HCT116 (cell line): ENCODE results near the gene FPR1. TPM values are rescaled to one million over a fixed set of nuclear protein-coding genes. Genes with fewer than 3 reads are reported as not detected.

Experiments used
- ATAC-seq: fragments of 200-7000 bp; cut with Tn5 transposase; 2 replicates; pipeline ENCODE4 v1.9.1; 2020; ENCODE audit warnings: mild to moderate bottlenecking, moderate library complexity
- BruUV-seq: library from RNA; stranded (reverse); fragments of 400-500 nt; replicated peaks from 2 replicates; lab custom pipeline; 2021; lab: Mats Ljungman, UMichigan
- CTCF ChIA-PET: fragments of 300-600 bp; sonication (Branson Sonifier 250); formaldehyde crosslinking; loops from one replicate; lab custom pipeline; 2021; ENCODE audit warnings: antibody characterized with exemption; lab: Charles Lee
- POLR2A ChIA-PET: fragments of 300-600, 350-600 bp; sonication (Branson Sonifier 250); formaldehyde crosslinking; loops from one replicate; lab custom pipeline; 2021; ENCODE audit warnings: antibody characterized with exemption; lab: Charles Lee
- RAD21 ChIA-PET, 2 experiments: fragments of 300-600 bp; sonication (Branson Sonifier 250); formaldehyde crosslinking; loops; one replicate each; lab custom pipeline; 2023; ENCODE audit warnings: low total read pairs in 2 of 2; ENCODE audit not compliant: uncharacterized antibody in 2 of 2, unreplicated experiment in 2 of 2, low non-redundant PET in 1 of 2; lab: Charles Lee
- DNase-seq: peaks from one replicate; pipeline ENCODE4 v3.0.0-alpha.2; 2010; ENCODE audit warnings: low read depth, low spot score
- H2AFZ ChIP-seq: fragments of 200-600 bp; shearing (Covaris generic), sonication (generic); 2 replicates; pipeline ENCODE4 v1.6.1; 2017; ENCODE audit warnings: low read depth, mixed run types, mixed read lengths, antibody characterized with exemption, low read length; ENCODE audit not compliant: poor library complexity, severe bottlenecking
- H3K27ac ChIP-seq: 2 replicates; pipeline ENCODE4 v1.5.1; 2012; ENCODE audit warnings: low read depth, low read length
- H3K27me3 ChIP-seq: fragments of 200-600 bp; sonication (generic); 2 replicates; pipeline ENCODE4 v1.6.1; 2016; ENCODE audit warnings: mixed run types, low read length, mixed read lengths; ENCODE audit not compliant: insufficient read depth
- H3K36me3 ChIP-seq, 2 experiments: fragments of 200-500 bp in 1 of 2; fragments of 200-600 bp in 1 of 2; sonication (Bioruptor generic) in 1 of 2; sonication (generic) in 1 of 2; 2 replicates each; pipeline versions ENCODE4 v1.5.1 to v1.6.1; 2014 to 2016; ENCODE audit warnings: low read length in 2 of 2, inconsistent platforms in 1 of 2, mixed read lengths in 1 of 2, mixed run types in 1 of 2; ENCODE audit not compliant: insufficient read depth in 2 of 2, control insufficient read depth in 1 of 2
- H3K4me1 ChIP-seq, 2 experiments: fragments of 200-600 bp in 1 of 2; sonication (generic) in 1 of 2; 2 replicates each; pipeline versions ENCODE4 v1.5.1 to v1.6.1; 2012 to 2017; ENCODE audit warnings: low read length in 2 of 2, inconsistent platforms in 1 of 2, mild to moderate bottlenecking in 1 of 2, mixed read lengths in 1 of 2, mixed run types in 1 of 2, moderate library complexity in 1 of 2; ENCODE audit not compliant: insufficient read depth in 2 of 2, control insufficient read depth in 1 of 2
- H3K4me2 ChIP-seq: fragments of 200-600 bp; sonication (generic); 2 replicates; pipeline ENCODE4 v1.6.1; 2017; ENCODE audit warnings: mixed run types, low read length, mixed read lengths
- H3K4me3 ChIP-seq, 2 experiments: fragments of 200-600 bp in 1 of 2; sonication (generic) in 1 of 2; replicated peaks in 1 of 2; 2 replicates each; pipeline ENCODE4 v1.5.1; 2011 to 2016; ENCODE audit warnings: low read length in 2 of 2, control low read depth in 1 of 2, low read depth in 1 of 2, mild to moderate bottlenecking in 1 of 2, mixed read lengths in 1 of 2, mixed run types in 1 of 2
- H3K79me2 ChIP-seq: fragments of 200-600 bp; sonication (generic); 2 replicates; pipeline ENCODE4 v1.6.1; 2017; ENCODE audit warnings: mild to moderate bottlenecking, mixed run types, low read length, moderate library complexity, mixed read lengths; ENCODE audit not compliant: insufficient read depth
- H3K9ac ChIP-seq: fragments of 200-600 bp; sonication (generic); 2 replicates; pipeline ENCODE4 v1.6.1; 2016; ENCODE audit warnings: low read length, mixed read lengths
- H3K9me2 ChIP-seq: fragments of 200-600 bp; sonication (generic), shearing (Covaris generic); 2 replicates; pipeline ENCODE4 v1.6.1; 2017; ENCODE audit warnings: mixed run types, mild to moderate bottlenecking, moderate library complexity; ENCODE audit not compliant: insufficient read depth
- H3K9me3 ChIP-seq, 2 experiments: fragments of 200-500 bp in 1 of 2; fragments of 200-600 bp in 1 of 2; sonication (Bioruptor generic) in 1 of 2; sonication (generic) in 1 of 2; 2 replicates each; pipeline ENCODE4 v1.6.1; 2014 to 2017; ENCODE audit warnings: low read length in 2 of 2, mixed read lengths in 2 of 2, inconsistent platforms in 1 of 2, low read depth in 1 of 2, mild to moderate bottlenecking in 1 of 2, mixed run types in 1 of 2, moderate library complexity in 1 of 2; ENCODE audit not compliant: control insufficient read depth in 1 of 2, insufficient read depth in 1 of 2
- H4K20me1 ChIP-seq: fragments of 200-600 bp; sonication (generic), shearing (Covaris generic); 2 replicates; pipeline ENCODE4 v1.6.1; 2017; ENCODE audit warnings: mixed run types, mild to moderate bottlenecking, moderate library complexity; ENCODE audit not compliant: insufficient read depth
- CBX3 ChIP-seq: IDR thresholded peaks from 2 replicates; pipeline ENCODE4 v1.6.1; 2012; ENCODE audit warnings: low read depth
- CTCF ChIP-seq, 3 experiments: fragments of 200-600 bp in 1 of 3; sonication (generic) in 1 of 3; IDR thresholded peaks in 2 of 3; conservative IDR thresholded peaks in 1 of 3; 2 replicates each; pipeline ENCODE4 v1.5.1; 2012 to 2017; ENCODE audit warnings: low read depth in 2 of 3, low read length in 2 of 3, antibody characterized with exemption in 1 of 3, borderline replicate concordance in 1 of 3, control low read depth in 1 of 3, mild to moderate bottlenecking in 1 of 3, mixed read lengths in 1 of 3, mixed run types in 1 of 3, moderate library complexity in 1 of 3; ENCODE audit not compliant: insufficient read depth in 1 of 3
- EGR1 ChIP-seq: IDR thresholded peaks from 2 replicates; pipeline ENCODE4 v1.6.1; 2012; ENCODE audit warnings: low read depth
- EZH2 ChIP-seq: fragments of 200-600 bp; sonication (generic); IDR thresholded peaks from 2 replicates; pipeline ENCODE4 v1.6.1; 2017; ENCODE audit warnings: antibody characterized with exemption, mixed run types
- EZH2phosphoT487 ChIP-seq: fragments of 200-600 bp; IDR thresholded peaks from 2 replicates; pipeline ENCODE4 v1.6.1; 2018; ENCODE audit warnings: antibody characterized with exemption, borderline replicate concordance
- FOSL1 ChIP-seq: IDR thresholded peaks from 2 replicates; pipeline ENCODE4 v1.6.1; 2012; ENCODE audit warnings: low read depth
- JUND ChIP-seq: IDR thresholded peaks from 2 replicates; pipeline ENCODE4 v1.6.1; 2012
- POLR2A ChIP-seq: IDR thresholded peaks from 2 replicates; pipeline ENCODE4 v1.7.0; 2011; ENCODE audit warnings: borderline replicate concordance; ENCODE audit not compliant: insufficient read depth, insufficient read length; ENCODE audit errors: extremely low read depth
- SIN3A ChIP-seq: IDR thresholded peaks from 2 replicates; pipeline ENCODE4 v1.6.1; 2012; ENCODE audit warnings: low read depth
- SP1 ChIP-seq: IDR thresholded peaks from 2 replicates; pipeline ENCODE4 v1.6.1; 2012; ENCODE audit warnings: low read depth
- TCF7L2 ChIP-seq: IDR thresholded peaks from 2 replicates; pipeline ENCODE4 v1.7.0; 2011; ENCODE audit warnings: borderline replicate concordance, inconsistent platforms; ENCODE audit not compliant: insufficient read depth, insufficient read length; ENCODE audit errors: extremely low read depth
- YY1 ChIP-seq: IDR thresholded peaks from 2 replicates; pipeline ENCODE4 v1.6.1; 2011; ENCODE audit warnings: low read length, low read depth, moderate library complexity, mild to moderate bottlenecking; ENCODE audit not compliant: insufficient replicate concordance; ENCODE audit errors: extremely low read depth
- ZFX ChIP-seq: fragments of 450-650 bp; IDR thresholded peaks from 2 replicates; pipeline ENCODE4 v1.6.1; 2017
- ZNF274 ChIP-seq: fragments of 200-500 bp; sonication (Bioruptor generic); IDR thresholded peaks from 2 replicates; pipeline ENCODE4 v1.6.1; 2014; ENCODE audit warnings: mild to moderate bottlenecking, low read depth, low read length, inconsistent platforms
- intact Hi-C: fragments of 100-400 bp; cut with micrococcal nuclease; formaldehyde crosslinking; loops from 2 replicates; pipeline ENCODE4 v1.10.0; 2022
- total RNA-seq: library from RNA; stranded (reverse); gene quantifications from one replicate; pipeline ENCODE4 v1.2.1, GENCODE V29; 2021; ENCODE audit not compliant: unreplicated experiment
- TF ChIP-seq, protein P1 (sequence below): IDR thresholded peaks from 2 replicates; pipeline ENCODE4 v1.6.1; 2012
- TF ChIP-seq, protein P2 (sequence below): IDR thresholded peaks from 2 replicates; pipeline ENCODE4 v1.6.1; 2011; ENCODE audit warnings: mild to moderate bottlenecking, low read length, moderate library complexity; ENCODE audit not compliant: insufficient replicate concordance; ENCODE audit errors: extremely low read depth
- TF ChIP-seq, protein P3 (sequence below): IDR thresholded peaks from 2 replicates; pipeline ENCODE4 v1.6.1; 2012; ENCODE audit warnings: low read depth
- TF ChIP-seq, protein P4 (sequence below): IDR thresholded peaks from 2 replicates; pipeline ENCODE4 v1.6.1; 2012

FPR1 gene
- total RNA-seq, 1 experiment from 2014 or later: not detected

DNA sequence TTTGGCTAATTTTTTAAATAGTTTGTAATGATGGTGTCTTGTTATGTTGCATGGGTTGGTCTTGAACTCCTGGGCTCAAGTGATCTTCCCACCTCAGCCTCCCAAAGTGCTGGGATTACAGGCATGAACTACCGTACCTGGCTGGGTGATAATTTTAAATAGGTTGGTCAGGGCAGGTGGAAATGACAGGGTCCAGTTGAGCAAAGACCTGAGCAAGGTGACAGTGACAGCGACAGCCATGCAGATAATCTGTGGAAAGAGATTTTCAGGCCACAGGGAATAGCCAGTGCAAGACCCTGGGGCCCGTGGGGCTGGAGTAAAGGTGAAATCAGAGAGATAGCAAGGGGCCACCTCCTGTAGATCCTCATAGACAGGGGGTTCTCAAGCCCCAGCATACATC is 55.1 kb downstream of the FPR1 start:
- intact Hi-C loops: no loop called here
- Histone ChIP-seq H3K27me3 (no peaks in the 10 kb centered on the region), H3K36me3 (peaks cover 12 to 17% of the 10 kb centered on the region in 2 experiments; a peak in 2 of 4 replicates), H3K4me2 (no peak overlapping the region), H3K4me1 (peaks cover 3 to 8% of the 10 kb centered on the region in 2 experiments; a peak in 2 of 4 replicates), H4K20me1 (no peaks in the 10 kb centered on the region), H2AFZ (no peak overlapping the region), H3K4me3 (no peak overlapping the region), H3K9me2 (no peaks in the 10 kb centered on the region), H3K9ac (no peak overlapping the region), H3K9me3 (no peaks in the 10 kb centered on the region), H3K27ac (no peak overlapping the region), H3K79me2 (peaks cover 22% of the 10 kb centered on the region)
- ATAC-seq: no peak
- no peak for DNase-seq
- ChIA-PET RAD21 (no interaction called here), POLR2A (no interaction called here), CTCF (no interaction called here)
- no TSS peak for BruUV-seq
- TF ChIP-seq EZH2phosphoT487 (no peak), POLR2A (no peak), ZFX (no peak), CBX3 (no peak), YY1 (no peak), SIN3A (no peak), CTCF (IDR thresholded peaks at IDR 0.05 in 2 of 3, conservative IDR thresholded peaks at IDR 0.05 in 1 of 3; ENCODE audit: borderline replicate concordance in 1 of 3, insufficient read depth in 1 of 3, low read depth in 2 of 3, low read length in 2 of 3) (no peak), FOSL1 (no peak), EGR1 (no peak), TCF7L2 (no peak), EZH2 (no peak), ZNF274 (no peak), SP1 (no peak), JUND (no peak)
- TF ChIP-seq, protein P1, sequence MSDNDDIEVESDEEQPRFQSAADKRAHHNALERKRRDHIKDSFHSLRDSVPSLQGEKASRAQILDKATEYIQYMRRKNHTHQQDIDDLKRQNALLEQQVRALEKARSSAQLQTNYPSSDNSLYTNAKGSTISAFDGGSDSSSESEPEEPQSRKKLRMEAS: no peak
- TF ChIP-seq, protein P2, sequence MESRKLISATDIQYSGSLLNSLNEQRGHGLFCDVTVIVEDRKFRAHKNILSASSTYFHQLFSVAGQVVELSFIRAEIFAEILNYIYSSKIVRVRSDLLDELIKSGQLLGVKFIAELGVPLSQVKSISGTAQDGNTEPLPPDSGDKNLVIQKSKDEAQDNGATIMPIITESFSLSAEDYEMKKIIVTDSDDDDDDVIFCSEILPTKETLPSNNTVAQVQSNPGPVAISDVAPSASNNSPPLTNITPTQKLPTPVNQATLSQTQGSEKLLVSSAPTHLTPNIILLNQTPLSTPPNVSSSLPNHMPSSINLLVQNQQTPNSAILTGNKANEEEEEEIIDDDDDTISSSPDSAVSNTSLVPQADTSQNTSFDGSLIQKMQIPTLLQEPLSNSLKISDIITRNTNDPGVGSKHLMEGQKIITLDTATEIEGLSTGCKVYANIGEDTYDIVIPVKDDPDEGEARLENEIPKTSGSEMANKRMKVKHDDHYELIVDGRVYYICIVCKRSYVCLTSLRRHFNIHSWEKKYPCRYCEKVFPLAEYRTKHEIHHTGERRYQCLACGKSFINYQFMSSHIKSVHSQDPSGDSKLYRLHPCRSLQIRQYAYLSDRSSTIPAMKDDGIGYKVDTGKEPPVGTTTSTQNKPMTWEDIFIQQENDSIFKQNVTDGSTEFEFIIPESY: no peak
- TF ChIP-seq, protein P3, sequence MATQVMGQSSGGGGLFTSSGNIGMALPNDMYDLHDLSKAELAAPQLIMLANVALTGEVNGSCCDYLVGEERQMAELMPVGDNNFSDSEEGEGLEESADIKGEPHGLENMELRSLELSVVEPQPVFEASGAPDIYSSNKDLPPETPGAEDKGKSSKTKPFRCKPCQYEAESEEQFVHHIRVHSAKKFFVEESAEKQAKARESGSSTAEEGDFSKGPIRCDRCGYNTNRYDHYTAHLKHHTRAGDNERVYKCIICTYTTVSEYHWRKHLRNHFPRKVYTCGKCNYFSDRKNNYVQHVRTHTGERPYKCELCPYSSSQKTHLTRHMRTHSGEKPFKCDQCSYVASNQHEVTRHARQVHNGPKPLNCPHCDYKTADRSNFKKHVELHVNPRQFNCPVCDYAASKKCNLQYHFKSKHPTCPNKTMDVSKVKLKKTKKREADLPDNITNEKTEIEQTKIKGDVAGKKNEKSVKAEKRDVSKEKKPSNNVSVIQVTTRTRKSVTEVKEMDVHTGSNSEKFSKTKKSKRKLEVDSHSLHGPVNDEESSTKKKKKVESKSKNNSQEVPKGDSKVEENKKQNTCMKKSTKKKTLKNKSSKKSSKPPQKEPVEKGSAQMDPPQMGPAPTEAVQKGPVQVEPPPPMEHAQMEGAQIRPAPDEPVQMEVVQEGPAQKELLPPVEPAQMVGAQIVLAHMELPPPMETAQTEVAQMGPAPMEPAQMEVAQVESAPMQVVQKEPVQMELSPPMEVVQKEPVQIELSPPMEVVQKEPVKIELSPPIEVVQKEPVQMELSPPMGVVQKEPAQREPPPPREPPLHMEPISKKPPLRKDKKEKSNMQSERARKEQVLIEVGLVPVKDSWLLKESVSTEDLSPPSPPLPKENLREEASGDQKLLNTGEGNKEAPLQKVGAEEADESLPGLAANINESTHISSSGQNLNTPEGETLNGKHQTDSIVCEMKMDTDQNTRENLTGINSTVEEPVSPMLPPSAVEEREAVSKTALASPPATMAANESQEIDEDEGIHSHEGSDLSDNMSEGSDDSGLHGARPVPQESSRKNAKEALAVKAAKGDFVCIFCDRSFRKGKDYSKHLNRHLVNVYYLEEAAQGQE: no peak
- TF ChIP-seq, protein P4, sequence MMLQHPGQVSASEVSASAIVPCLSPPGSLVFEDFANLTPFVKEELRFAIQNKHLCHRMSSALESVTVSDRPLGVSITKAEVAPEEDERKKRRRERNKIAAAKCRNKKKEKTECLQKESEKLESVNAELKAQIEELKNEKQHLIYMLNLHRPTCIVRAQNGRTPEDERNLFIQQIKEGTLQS: no peak
